Esophagus muscularis mucosa (tissue), 4 donors: Measurements from ENCODE around the gene METTL25B.

ENCODE experiments used
- EP300 ChIP-seq: sonication (generic); formaldehyde crosslinking; IDR thresholded peaks from one replicate; pipeline ENCODE4 v1.6.1; 2017; ENCODE audit warnings: antibody characterized with exemption
- POLR2A ChIP-seq: fragments of 450-650 bp; IDR thresholded peaks from one replicate; pipeline ENCODE4 v1.6.1; 2017; ENCODE audit warnings: antibody characterized with exemption, moderate library complexity, mild to moderate bottlenecking, low read depth
- POLR2AphosphoS5 ChIP-seq, 2 donors: sonication (generic); formaldehyde crosslinking; IDR thresholded peaks; one replicate each; pipeline ENCODE4 v1.6.1; 2017; ENCODE audit warnings: antibody characterized with exemption in 2 of 2
- TF ChIP-seq, protein P1 (sequence below), 3 experiments: fragments of 200-600 bp in 2 of 3; fragments of 450-650 bp in 1 of 3; sonication (generic) in 2 of 3; IDR thresholded peaks; one replicate each; pipeline ENCODE4 v1.5.1; 2017 to 2019; ENCODE audit warnings: antibody characterized with exemption in 3 of 3, mild to moderate bottlenecking in 2 of 3, moderate library complexity in 1 of 3

DNA sequence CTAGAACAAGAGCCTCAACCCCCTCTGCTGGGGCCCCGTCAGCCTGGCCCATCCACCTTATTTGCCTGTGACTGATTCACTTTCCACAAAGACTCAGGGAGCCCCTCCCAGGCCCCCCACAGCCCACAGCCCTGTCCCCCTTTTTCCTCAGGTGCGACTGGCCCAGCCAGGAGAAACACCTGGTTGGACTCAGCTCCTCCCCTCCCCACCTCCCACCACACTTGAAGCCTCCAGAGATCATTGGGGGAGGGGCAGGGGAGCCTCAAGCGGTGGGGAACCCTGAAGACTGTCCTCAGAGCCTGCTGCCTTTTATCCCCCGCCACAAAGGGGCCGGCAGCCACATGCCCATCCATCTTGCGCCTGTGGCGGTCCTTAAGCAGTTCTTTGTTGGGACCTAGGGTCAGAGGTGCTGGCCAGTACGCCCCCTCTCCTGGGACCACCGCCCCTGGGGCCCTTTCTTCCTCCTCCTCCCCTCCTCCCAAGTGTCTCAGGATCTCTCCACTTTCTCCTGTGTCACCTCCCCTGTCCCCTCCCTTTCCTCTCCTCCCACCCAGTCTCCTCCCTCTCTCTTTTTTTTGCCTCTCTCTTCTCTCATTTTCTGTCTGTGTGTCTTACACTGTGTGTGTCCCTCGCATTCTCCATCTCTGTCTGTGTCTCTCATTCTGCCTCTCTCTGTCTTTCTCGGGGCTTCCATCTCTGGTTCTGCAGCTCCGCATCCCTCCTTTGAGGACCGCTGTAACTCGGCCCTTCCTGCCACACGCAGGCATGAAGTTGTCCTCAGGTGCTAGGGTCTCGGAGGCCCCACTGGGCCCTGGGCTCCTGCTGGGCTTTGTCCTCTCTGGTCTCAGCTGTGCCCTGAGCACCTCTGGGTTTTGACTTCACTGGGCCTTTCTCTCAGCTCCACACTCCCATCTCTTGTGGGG is 35.1 kb upstream of the METTL25B start:
- TF ChIP-seq, protein P1, sequence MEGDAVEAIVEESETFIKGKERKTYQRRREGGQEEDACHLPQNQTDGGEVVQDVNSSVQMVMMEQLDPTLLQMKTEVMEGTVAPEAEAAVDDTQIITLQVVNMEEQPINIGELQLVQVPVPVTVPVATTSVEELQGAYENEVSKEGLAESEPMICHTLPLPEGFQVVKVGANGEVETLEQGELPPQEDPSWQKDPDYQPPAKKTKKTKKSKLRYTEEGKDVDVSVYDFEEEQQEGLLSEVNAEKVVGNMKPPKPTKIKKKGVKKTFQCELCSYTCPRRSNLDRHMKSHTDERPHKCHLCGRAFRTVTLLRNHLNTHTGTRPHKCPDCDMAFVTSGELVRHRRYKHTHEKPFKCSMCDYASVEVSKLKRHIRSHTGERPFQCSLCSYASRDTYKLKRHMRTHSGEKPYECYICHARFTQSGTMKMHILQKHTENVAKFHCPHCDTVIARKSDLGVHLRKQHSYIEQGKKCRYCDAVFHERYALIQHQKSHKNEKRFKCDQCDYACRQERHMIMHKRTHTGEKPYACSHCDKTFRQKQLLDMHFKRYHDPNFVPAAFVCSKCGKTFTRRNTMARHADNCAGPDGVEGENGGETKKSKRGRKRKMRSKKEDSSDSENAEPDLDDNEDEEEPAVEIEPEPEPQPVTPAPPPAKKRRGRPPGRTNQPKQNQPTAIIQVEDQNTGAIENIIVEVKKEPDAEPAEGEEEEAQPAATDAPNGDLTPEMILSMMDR (IDR thresholded peaks at IDR 0.05): no peak
- TF ChIP-seq POLR2A (no peak), POLR2AphosphoS5 (IDR thresholded peaks at IDR 0.05) (no peak), EP300 (no peak)
